T-helper 2 cell (primary cell): Measurements from ENCODE around the gene FAM168A.
A peak's percentile ranks its signal among the peaks of the same experiment; 100 is the strongest.

Experiments
- DNase-seq, 5 experiments: peaks; one replicate each; pipeline versions ENCODE4 v3.0.0 to v3.0.0-alpha.2; 2012 to 2022

The FAM168A gene

DNA sequence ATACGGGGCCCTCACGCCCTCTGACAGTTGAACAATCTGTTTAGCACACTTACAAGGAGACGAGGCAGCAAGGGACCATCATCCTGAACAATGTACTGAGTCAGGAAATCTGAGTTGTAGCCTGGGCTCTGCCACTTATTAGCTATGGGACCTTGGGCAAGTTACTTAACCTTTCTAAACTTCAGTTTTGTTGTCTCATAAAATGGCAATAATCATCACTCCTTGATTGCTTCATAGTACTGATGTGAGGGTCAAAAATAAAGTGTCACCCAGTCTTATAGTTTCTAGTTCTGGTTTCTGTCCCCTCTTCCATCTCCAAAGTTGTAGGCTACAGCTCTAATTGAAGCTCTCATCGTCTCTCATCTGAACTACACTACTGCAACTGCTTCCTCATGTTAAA lies 175.0 kb downstream of the FAM168A start:
- no peak for DNase-seq

DNA sequence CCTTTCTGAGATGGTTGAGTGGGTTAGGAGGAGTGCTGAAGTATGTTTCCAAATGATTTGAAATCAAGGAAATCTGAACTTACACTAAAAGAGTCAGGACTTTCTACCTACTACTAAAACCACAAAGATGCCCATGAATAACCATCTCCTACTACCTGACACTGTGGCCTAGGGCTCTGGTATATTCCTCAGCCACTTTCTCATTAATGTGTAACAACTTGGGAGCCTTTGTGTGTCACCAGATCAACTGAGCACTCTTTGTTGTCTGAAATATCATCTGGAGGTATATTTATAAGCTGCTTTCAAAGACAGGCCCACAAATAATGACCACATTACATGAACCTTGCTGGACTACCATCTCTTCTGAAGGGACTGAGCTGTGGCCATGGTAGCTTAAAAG lies 177.8 kb downstream of the FAM168A start:
- DNase-seq = no peak

DNA sequence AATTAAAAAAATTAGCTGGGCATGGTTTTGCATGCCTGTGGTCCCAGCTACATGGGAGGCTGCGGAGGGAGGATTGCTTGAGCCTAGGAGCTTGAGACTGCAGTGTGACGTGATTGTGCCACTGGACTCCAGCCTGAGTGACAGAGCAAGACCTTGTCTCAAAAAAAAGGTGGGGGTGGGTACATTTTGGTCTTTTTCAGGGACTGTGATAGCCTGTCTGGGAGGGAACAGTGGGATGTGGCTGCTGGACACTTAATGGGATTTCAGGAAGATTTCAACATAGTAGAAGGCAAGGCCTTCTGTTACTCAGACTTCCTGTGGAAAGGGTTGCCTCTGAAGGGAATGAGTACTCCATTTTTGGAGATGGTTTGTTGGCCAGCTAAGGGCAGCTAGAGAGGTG lies 181.1 kb downstream of the FAM168A start:
- DNase-seq = no peak

DNA sequence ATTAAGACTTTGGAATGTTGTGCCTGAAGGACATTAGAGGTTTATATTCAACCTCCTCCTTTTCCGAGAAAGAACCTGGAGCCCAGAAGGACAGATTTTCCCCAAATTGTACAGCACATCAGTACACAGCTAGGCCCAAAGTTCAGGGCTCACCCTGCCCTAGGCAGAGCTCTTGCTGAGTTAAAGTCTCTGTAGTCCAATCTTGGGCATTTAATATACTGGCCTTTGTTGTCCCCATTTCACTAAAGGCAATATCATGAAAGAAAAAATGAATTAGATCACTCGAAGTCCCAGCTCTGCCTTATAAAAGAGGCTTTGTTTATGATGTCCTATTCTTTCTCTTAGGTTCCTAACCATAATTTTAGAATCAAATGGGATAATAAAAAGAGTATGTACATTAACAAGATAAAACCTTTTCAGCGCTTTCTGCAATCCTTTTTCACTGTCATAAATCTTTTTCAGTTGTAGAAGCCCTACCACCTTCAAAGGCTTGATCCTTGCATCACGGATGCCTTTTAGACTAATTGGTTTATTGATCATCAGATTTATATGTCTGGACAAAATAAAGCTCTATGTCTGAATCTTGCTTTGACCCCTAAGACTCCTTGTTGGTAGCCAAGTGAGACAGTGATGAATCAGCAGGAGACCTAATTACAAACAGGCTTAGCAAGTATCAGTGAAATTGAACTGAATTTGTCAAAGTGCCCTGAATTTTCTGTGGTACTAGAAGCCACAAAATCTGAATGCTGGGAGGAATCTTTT lies 181.9 kb downstream of the FAM168A start:
- no peak for DNase-seq

DNA sequence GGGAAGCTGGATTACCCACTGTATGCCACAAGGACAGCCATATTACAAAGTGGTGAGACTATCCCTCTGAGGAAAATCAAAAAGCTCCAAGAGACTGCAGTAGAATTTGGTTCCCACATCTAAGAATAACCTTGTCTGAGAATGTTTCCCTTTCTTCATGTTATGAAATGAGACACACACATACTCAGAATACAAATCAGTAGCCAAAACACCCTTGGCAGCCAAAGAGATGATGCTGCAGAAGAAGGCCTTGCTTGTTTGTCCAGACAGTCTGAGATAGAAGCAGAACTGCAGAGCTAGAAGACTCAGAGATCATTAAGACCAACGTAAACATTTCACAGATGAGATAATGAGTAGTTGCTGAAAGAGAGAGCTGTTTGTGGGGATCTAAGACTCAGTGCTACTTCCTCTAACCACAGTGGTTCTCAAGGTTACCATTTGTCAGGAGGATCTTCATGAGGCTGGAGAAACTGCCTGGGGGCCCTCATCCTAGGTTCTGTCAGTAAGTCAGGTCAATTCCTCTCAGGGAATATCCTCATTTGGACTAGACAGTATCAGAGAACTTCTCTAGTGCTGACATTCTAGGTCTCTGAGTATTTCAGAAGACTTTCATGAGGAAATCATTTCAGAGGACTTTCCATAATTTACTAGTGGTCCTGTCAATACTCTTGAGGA lies 182.8 kb downstream of the FAM168A start:
- DNase-seq = peak in 1 of 5 experiments; percentile 74

DNA sequence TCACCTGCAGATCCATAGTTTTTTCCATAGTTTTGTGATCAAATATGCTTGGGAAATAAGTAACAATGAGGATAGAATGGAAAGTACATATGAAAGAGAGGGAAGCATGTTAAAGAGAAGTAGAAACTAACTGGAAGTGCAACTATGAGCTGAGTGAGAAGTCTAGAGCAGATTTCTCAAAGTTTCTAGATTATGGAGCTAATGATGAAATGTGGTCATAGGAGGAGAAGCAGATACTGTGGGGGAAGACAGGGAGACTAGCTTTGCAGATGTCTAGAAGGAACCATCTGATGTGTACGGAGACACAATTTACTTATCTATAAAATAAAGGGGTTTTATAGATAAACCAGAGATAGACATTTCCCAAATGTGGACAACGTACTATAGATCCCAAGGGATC lies 184.7 kb downstream of the FAM168A start:
- DNase-seq = no peak

DNA sequence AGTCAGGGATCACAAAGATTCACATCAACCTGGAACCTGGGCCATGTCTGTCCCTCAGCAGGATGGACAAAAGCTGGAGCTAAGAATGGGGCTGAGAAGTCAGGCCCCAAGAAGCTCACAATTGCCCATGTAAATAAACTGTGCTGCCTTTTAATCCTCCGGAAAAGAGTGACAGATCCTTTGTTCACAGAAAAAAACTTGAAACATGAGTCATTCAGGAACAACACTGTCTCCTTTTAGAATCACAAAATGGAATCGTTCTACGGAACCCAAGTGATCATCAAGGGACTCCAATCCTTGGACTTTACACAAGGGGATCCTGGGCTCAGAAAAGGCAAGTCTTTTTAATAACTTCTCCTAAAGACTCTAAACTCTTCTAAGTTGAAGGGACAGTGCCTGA lies 185.6 kb downstream of the FAM168A start:
- DNase-seq = no peak

DNA sequence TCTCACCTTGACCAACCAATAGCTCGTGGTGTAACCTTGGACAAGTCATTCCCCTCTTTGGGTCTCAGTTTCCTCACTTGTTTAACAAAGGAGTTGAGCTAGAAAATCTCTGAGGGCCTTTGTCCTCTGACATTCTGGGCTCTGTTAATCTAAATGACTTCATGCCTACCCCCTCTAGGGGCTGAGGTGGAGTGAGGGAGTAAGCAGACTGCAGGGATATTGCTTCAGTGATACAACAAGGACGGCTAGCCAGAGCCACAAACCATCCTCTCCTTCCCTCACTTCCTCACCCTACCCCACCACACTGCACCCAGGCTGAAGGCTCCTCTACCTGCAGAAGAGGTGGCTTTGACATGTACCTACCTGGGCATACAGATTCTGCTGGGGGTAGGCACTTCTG lies 186.9 kb downstream of the FAM168A start:
- DNase-seq = no peak

DNA sequence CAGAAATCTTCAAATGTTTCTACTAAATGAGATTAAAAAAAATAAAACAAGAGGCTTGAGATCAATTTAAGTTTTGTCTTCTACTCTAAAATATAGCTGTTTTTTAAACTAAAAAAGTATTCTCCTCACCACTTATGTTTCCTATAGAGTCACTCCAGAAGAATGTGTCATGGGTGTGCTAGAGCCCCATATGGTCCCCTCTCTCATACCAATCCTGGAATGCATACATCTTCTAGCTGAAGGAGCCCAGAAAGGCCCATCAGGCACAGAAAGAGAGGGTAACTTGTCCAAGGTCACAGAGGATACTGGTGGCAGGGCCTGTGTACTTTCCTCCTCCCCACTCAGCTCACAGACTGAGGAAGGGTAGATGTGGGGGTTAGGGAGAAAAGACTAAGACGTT lies 187.3 kb downstream of the FAM168A start:
- no peak for DNase-seq

DNA sequence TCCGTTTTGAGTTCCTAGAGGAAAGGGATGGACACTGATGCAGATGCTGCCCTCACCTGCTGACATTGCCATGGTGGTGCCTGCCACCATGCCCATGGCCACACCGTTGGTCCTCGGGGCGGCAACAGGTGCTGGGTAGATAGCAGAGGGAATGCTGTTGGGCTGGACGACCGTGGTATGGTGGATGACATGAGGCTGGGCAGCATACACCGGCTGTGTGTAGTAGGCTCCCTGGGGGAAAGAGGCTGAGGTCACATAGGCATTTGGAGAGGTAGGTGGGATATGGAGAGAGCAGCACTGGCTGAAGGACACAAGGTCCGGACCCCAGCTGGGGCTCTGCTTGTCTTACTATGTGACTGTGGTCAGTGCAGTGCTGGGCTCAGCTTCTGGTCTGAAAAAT lies 188.5 kb downstream of the FAM168A start:
- DNase-seq = no peak

DNA sequence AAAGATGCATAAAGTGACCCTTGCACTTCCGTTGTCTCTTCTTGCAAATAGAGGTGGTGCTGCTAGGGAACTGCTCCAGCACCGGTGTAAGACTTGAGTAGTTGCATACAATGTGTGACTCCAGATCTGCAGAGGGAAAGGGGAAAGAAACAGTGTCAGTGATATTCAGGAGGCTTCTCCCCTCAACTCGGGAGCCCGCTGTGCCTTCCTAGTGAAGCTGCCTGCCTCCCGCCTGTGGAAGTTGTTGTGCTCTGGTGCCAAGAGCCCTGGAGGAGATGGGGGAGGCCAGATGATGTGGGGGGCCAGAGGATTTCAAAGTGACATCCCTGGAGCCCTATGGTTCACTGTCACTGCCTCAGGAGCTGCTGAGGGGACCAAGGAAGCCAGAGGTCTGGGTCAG lies 191.3 kb downstream of the FAM168A start:
- no peak for DNase-seq

DNA sequence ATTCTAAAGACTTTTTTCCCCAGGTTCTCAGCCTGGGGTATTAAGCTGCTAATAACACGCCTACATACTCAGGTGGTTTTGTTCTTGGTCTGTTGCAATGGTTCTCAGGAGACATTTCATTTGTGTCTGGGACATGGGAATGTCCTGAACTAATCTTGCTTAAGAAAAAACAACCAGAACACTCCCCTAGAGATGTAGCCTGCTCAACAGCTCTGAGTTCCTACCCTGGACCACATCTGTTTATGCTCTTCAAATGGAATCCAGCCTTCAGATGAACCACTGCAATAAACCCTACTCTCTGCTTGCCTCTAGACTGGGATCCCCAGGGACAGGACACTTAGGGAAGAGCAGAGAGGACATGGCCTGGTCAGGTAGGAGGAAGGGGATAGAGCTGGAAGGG lies 191.8 kb downstream of the FAM168A start:
- DNase-seq = no peak

DNA sequence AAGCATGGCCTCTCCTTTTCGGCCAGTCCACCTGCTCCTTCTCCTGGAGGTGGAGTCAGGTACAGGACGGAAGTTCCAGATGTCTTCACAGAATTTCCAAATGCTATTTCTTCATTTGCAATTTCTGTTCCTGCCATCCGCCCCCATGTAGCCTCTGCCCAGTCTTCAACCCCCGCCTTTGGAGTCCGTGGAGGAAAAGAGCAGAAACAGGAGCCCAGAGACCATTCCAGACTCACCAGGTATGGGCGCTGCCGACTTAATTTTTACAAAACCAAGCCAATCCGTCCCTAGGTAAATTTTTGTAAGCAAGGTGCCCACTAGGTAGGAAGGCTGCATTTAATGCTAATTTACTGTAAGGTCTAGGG lies 192.8 kb downstream of the FAM168A start:
- no peak for DNase-seq

DNA sequence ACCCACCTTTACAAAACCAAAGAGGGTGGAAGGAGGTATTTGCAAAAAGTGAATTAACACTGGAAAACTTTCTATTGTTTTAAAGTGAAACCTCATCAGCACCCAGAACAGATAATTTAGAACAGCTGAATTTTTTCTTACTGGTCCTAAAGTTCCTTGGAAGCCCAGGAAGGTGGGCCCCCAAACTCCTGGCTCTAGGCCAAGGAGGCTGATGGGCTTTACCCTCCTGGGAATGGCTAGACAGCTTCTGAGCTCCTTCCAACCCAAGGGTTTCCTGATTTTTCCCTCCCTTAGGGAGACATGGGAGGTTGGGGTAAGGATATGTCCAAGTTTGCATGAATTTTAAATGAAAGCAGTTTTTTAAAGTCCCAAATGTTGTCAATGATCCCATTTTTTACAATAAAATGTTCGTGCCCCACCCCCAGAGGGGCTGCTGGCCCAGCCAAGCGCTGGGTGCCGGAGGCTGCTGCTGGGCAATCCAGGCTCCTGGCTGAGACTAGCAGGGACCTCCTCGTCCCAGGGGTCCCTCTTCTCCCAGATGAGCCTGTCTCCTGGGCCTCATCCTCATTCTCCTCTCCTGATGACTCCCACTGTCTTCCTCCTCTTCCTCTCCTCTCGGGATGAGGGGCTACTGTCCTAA lies 193.3 kb downstream of the FAM168A start:
- no peak for DNase-seq

DNA sequence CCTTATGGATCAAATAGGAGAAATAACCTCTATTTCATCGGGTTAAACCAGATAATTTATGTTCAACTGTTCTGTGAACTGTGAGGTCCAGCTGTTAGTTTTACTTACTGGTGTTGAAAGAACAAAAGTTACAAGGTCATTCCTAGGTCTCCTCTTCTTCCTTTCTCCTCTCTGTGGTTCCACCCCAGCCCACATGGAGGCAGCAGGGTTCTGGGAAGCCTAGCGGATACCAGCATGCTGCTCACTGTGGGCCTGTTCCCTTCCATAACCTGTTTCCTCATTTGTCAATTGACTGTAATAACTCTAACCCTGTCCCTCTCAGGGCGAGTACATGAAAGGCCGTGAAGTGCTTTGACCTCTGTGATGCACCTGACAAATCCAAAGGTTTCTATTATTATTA lies 193.9 kb downstream of the FAM168A start:
- DNase-seq = no peak

DNA sequence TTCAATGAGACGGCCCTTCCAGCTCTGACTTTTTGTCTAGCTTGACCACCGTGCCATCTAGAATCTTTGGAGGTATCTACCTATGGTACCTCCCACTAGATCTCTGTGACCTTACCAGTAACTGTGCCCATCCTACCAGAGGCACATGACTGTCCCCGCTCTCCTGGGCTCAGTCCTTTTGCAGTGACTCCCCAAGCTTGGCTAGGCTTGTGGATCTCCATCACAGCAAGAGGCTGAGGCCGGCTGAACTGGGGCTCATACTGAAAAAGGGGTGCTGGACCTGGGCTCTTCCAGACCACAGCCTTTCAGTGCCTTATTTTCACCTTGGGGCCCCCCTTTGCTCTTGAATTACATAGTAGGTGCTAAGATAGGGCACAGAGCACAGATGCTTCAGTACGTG lies 194.4 kb downstream of the FAM168A start:
- DNase-seq = no peak

DNA sequence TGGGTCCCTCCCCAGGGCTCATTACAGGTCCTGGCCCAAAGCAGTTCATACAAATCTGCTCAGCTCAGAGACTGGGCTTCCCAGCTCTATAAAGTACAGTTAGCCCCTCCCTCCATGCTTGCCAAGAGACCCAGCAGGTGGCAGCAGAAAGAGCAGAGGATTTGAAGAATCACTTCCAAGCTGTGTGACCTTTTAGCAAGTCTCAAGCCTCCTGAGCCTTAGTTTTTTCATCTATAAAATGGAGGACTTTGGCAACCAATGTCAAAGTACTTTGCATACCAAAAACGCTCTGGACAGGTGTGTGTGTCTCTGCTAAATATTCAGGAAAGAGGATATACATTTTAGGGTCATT lies 195.1 kb downstream of the FAM168A start:
- peak in 1 of 5 experiments; percentile 55 for DNase-seq

DNA sequence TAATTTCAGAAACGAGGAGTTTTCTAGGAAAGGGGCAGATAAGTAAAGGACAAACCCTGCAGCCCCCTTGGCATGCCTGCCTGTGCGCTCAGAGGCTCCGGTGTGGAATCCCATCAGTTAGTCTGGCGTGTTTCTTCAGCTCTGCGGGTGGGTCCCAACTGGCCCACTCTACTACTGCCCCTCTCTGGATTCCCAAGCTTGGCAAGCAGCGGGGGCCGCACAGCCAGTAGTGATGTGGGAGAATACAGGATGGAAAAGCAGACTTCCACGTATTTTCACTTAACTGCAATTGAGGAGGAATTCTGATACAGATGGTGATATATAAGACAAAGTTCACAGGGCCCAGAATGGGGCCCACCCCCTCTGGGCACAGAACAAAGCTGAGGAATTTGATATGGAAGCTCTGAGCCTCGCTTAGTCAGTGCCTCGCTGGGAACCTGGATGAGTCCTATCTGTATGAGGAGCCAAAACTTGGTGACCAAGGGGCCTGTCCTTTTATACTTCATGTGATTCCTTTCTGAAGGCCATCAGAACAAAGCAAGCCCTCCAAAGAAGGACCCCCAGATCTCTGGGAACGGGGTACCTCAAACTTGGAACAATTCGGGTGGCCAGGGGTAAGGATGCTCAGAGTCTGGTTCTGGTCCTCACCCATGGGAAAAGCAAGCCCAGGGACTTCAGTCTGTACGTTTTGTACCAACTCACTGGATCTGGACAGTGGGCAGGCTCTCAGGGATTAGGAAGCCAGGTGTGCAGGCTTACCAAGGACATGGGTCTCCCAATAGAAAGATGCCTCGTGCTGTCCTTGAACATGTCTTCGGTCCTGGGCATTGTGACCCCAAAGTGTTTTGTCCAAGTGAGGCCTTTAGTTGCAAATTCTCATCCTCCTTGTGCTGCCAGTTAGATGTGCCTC lies 195.7 kb downstream of the FAM168A start:
- DNase-seq = no peak

DNA sequence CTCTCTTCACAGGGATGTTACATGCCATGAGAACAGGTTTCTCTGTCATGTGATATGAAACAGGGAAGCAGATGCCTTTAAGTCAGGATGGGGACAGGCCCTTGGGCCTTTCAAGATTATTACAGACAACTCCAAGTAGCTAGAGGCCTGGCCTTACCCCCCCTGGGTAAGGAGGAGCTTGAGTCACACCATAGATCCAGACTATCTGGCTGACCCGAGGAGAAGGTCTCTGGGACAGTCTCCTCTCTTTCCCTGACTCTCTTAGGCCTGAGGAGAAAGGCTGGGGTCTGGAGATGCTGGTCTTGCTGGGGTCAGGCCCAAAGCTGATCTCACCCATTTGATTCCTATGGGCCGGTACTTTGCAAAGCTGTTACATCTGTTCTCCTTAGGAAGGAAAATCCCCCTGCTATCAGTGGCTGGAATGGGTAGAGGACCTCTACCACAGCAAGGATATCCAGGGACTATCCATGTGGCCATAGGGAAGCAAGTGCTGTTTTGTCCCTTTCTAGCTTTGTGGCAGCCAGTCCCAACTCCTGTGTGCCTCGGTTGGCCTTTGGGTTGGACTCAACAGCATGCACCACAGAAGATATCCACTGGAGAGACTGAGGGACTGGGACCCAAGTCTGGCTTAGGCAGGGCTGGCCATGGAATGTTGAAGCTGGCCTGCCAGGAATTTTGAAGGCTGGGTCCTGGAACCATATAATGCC lies 196.5 kb downstream of the FAM168A start:
- no peak for DNase-seq

DNA sequence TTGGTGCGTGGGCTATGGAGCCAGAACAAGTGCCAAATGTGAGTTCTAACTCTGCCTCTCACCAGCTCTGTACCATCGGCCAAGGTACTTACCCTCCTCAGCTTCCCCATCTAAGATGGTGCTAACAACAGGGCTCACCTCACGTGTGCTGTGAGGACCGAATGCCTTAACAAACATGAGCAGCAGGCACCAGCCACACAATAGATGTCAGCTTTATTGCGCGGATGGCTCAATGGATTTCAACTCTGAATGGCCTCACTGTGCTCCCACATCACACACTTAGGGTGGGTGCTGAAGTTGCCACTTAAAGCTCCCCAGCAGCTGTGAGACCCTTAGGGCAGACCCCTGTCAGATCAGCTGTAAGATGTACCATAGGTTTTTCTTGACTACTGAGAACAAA lies 197.6 kb downstream of the FAM168A start:
- no peak for DNase-seq

DNA sequence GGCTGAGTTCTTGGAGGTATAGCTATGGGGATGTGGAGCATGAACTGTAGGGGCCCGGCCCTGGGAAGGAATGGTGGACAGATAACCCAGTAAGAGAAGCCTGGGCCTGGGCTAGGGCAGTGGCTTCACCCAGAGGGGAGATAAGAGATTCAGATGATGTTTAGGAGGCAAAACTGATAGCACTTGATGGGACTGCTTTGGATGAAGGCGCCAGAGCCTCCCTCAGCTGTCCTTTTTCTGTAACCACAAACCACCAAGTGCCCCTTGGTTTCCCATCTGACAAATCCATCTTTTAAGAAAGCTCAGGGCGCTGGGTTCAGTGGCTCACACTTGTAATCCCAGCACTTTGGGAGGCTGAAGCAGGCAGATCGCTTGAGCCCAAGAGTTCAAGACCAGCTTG lies 198.3 kb downstream of the FAM168A start:
- no peak for DNase-seq

DNA sequence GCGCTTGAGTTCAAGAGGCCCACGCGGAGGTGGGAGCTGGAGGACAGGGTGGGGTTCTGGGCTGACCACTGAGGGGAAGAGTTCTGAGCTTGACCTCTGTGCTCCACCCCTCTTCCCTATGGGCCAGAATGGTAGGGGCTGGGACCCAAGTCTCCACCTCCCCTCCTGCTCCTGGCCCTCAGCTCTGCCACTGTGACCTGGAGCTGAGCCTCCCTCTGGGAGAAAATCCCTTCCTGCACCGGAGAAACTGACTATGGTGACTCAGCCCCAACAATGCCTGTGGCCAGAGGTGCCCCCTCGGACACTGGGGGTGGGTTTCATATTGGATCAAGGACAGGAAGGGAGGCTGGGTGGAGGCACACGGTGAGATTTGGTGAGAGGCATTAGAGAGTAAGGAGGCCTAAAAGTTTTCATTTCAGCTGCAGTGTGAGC lies 198.7 kb downstream of the FAM168A start:
- DNase-seq = no peak

DNA sequence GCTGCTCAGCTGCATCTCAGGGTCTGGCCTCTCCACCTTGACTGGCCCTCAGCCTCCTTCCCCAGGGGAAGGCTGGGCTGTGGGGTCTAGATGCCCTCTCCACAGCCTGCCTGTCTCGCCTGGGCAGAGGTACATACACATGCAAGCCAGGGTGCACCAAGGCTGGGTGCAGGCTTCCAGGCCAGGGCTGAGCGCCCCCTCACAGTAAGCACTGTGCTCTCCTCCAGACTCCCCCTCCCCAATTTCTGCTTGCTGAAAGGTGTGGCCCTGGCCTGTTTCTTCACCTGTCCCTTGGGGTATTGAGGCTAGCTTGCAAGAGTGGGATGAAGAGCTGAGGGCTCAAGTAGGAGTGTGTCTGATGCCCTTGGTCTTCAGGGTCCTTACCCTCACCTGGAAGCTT lies 199.2 kb downstream of the FAM168A start:
- DNase-seq = no peak
